HCT116 (cell line): ENCODE results near the gene RASGRF1.

Experiments
- ATF3 ChIP-seq: IDR thresholded peaks from 2 replicates; pipeline ENCODE4 v1.6.1; 2012
- CTCF ChIP-seq, 3 experiments: fragments of 200-600 bp in 1 of 3; sonication (generic) in 1 of 3; IDR thresholded peaks in 2 of 3; conservative IDR thresholded peaks in 1 of 3; 2 replicates each; pipeline ENCODE4 v1.5.1; 2012 to 2017; ENCODE audit warnings: low read depth in 2 of 3, low read length in 2 of 3, antibody characterized with exemption in 1 of 3, borderline replicate concordance in 1 of 3, control low read depth in 1 of 3, mild to moderate bottlenecking in 1 of 3, mixed read lengths in 1 of 3, mixed run types in 1 of 3, moderate library complexity in 1 of 3; ENCODE audit not compliant: insufficient read depth in 1 of 3
- EZH2 ChIP-seq: fragments of 200-600 bp; sonication (generic); IDR thresholded peaks from 2 replicates; pipeline ENCODE4 v1.6.1; 2017; ENCODE audit warnings: antibody characterized with exemption, mixed run types
- POLR2AphosphoS5 ChIP-seq: IDR thresholded peaks from 2 replicates; pipeline ENCODE4 v1.6.1; 2011; ENCODE audit warnings: mild to moderate bottlenecking, low read depth, low read length, moderate library complexity
- SRF ChIP-seq: IDR thresholded peaks from 2 replicates; pipeline ENCODE4 v1.6.1; 2012; ENCODE audit warnings: low read depth
- ZFX ChIP-seq: fragments of 450-650 bp; IDR thresholded peaks from 2 replicates; pipeline ENCODE4 v1.6.1; 2017

- TF ChIP-seq CTCF (IDR thresholded peaks at IDR 0.05 in 2 of 3, conservative IDR thresholded peaks at IDR 0.05 in 1 of 3; ENCODE audit: borderline replicate concordance in 1 of 3, insufficient read depth in 1 of 3, low read depth in 2 of 3, low read length in 2 of 3) (no peak), EZH2 (no peak), POLR2AphosphoS5 (no peak), SRF (no peak), ZFX (no peak), ATF3 (no peak)
Observed at GRCh38 chr15:79113831-79114230, 23.3 kb upstream of the RASGRF1 start.
